Suprapubic skin (tissue), 4 donors: ENCODE results near the gene ZSWIM6. TPM values are rescaled to one million over a fixed set of nuclear protein-coding genes. Genes with fewer than 3 reads are reported as not detected.

Experiments
- DNase-seq, 2 donors: peaks; one replicate each; pipeline ENCODE4 v3.0.0-alpha.2; 2019; ENCODE audit warnings: low spot score in 2 of 2
- H3K27ac ChIP-seq: fragments of 200-600 bp; sonication (generic); one replicate; pipeline ENCODE4 v1.5.1; 2019
- H3K27me3 ChIP-seq: fragments of 200-600 bp; sonication (generic); one replicate; pipeline ENCODE4 v1.5.1; 2019
- H3K36me3 ChIP-seq: fragments of 200-600 bp; sonication (generic); one replicate; pipeline ENCODE4 v1.5.1; 2019
- H3K4me1 ChIP-seq: fragments of 200-600 bp; sonication (generic); one replicate; pipeline ENCODE4 v1.5.1; 2019
- H3K4me3 ChIP-seq: fragments of 200-600 bp; sonication (generic); one replicate; pipeline ENCODE4 v1.5.1; 2019; ENCODE audit warnings: mild to moderate bottlenecking
- H3K9me3 ChIP-seq: fragments of 200-600 bp; sonication (generic); one replicate; pipeline ENCODE4 v1.5.1; 2019
- EP300 ChIP-seq: sonication (generic); formaldehyde crosslinking; IDR thresholded peaks from one replicate; pipeline ENCODE4 v1.6.1; 2017; ENCODE audit warnings: antibody characterized with exemption
- POLR2A ChIP-seq, 2 donors: fragments of 450-650 bp; IDR thresholded peaks; one replicate each; pipeline ENCODE4 v1.6.1; 2017; ENCODE audit warnings: antibody characterized with exemption in 2 of 2, mild to moderate bottlenecking in 2 of 2, moderate library complexity in 2 of 2
- POLR2AphosphoS5 ChIP-seq, 3 donors: sonication (generic); formaldehyde crosslinking; IDR thresholded peaks; one replicate each; pipeline ENCODE4 v1.6.1; 2017; ENCODE audit warnings: antibody characterized with exemption in 3 of 3
- WGBS: methylation state at CpG from one replicate; pipeline ENCODE4 v1.1.5; 2018; 5-methylcytosine and 5-hydroxymethylcytosine counted together
- total RNA-seq, 4 donors: library from RNA; depleted of rRNA; stranded (reverse); fragments of >200 nt; gene quantifications; one replicate each; pipeline ENCODE4 v1.1.0, GENCODE V29; 2016
- TF ChIP-seq, protein P1 (sequence below), 2 donors: fragments of 200-600 bp in 1 of 2; fragments of 450-650 bp in 1 of 2; sonication (generic) in 1 of 2; IDR thresholded peaks; one replicate each; pipeline ENCODE4 v1.5.1; 2016 to 2019; ENCODE audit warnings: antibody characterized with exemption in 2 of 2, mild to moderate bottlenecking in 1 of 2, moderate library complexity in 1 of 2

The ZSWIM6 gene
- total RNA-seq, 4 donors from 2014 or later, result 7.3 to 12.2 (median 8.2) TPM

DNA sequence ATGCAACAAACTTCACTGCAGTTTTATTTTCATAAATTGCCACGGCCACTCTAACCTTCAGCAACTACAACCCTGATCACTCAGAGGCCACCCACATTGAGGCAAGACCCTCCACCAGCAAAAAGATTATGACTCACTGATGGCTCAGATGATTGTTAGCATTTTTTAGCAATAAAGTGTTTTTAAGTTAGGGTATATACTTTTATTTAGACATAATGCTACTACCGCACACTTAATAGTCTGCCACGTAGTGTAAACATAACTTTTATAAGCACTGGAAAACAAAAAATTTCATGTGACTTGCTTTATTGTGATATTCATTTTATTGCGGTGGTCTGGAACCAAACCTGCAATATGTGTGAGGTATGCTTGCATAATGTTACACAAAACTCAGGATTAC is 257.9 kb downstream of the ZSWIM6 start:
- Histone ChIP-seq H3K9me3 (no peaks in the 10 kb centered on the region), H3K4me1 (no peaks in the 10 kb centered on the region), H3K36me3 (no peaks in the 10 kb centered on the region), H3K4me3 (no peak overlapping the region), H3K27me3 (no peaks in the 10 kb centered on the region), H3K27ac (no peak overlapping the region)
- TF ChIP-seq EP300 (no peak), POLR2AphosphoS5 (IDR thresholded peaks at IDR 0.05) (no peak)
- no peak for DNase-seq
- WGBS, result 92% methylated on average over 4 of the region's 4 CpGs

DNA sequence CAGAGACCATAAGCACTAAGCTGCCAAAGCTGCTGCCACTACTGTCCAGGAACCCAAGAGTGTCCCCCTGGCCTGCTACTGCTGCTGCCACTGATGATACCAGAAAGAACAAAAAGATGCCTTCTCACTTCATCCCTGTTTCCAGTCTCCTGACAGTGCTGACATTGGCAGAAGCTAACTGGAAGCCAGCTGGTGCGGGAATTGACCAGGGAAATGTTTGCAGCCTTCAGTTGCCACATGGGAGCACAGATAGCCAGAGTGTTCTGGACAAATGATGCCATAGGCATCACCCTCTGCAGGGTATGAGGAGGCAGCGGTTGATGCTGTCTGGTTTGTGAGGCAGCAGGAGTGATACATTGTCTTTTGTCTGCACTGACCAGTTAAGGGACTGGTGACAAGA is 258.4 kb downstream of the ZSWIM6 start:
- no peak overlapping the region for H3K4me3 ChIP-seq
- TF ChIP-seq POLR2A (IDR thresholded peaks at IDR 0.05), result no peak
- no peak for TF ChIP-seq EP300
- TF ChIP-seq, protein P1, sequence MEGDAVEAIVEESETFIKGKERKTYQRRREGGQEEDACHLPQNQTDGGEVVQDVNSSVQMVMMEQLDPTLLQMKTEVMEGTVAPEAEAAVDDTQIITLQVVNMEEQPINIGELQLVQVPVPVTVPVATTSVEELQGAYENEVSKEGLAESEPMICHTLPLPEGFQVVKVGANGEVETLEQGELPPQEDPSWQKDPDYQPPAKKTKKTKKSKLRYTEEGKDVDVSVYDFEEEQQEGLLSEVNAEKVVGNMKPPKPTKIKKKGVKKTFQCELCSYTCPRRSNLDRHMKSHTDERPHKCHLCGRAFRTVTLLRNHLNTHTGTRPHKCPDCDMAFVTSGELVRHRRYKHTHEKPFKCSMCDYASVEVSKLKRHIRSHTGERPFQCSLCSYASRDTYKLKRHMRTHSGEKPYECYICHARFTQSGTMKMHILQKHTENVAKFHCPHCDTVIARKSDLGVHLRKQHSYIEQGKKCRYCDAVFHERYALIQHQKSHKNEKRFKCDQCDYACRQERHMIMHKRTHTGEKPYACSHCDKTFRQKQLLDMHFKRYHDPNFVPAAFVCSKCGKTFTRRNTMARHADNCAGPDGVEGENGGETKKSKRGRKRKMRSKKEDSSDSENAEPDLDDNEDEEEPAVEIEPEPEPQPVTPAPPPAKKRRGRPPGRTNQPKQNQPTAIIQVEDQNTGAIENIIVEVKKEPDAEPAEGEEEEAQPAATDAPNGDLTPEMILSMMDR (IDR thresholded peaks at IDR 0.05), result no peak
- no peak for TF ChIP-seq POLR2AphosphoS5 (IDR thresholded peaks at IDR 0.05)
- H3K27ac ChIP-seq, result no peak overlapping the region
- no peaks in the 10 kb centered on the region for H3K36me3 ChIP-seq
- no peaks in the 10 kb centered on the region for H3K27me3 ChIP-seq
- 97% methylated on average over 2 of the region's 2 CpGs for WGBS
- no peaks in the 10 kb centered on the region for H3K4me1 ChIP-seq
- no peaks in the 10 kb centered on the region for H3K9me3 ChIP-seq
- DNase-seq, result no peak

- TF ChIP-seq POLR2A (IDR thresholded peaks at IDR 0.05) (no peak), POLR2AphosphoS5 (IDR thresholded peaks at IDR 0.05) (no peak), EP300 (no peak)
- TF ChIP-seq, protein P1 (IDR thresholded peaks at IDR 0.05), result no peak
- WGBS, result 91% methylated on average over 4 of the region's 4 CpGs
- H3K36me3 ChIP-seq, result no peaks in the 10 kb centered on the region
These were observed 259.8 kb downstream of the ZSWIM6 start for GRCh38 chr5:61591859-61592258.

GRCh38 chr5:61595426-61595825 is 263.4 kb downstream of the ZSWIM6 start:
- no peak for TF ChIP-seq POLR2A (IDR thresholded peaks at IDR 0.05)
- no peak for TF ChIP-seq EP300
- TF ChIP-seq POLR2AphosphoS5 (IDR thresholded peaks at IDR 0.05), result no peak
- TF ChIP-seq, protein P1 (IDR thresholded peaks at IDR 0.05), result no peak
- Histone ChIP-seq H3K36me3 (no peaks in the 10 kb centered on the region), H3K9me3 (no peaks in the 10 kb centered on the region), H3K27me3 (no peaks in the 10 kb centered on the region), H3K4me3 (no peak overlapping the region), H3K4me1 (peaks cover 7% of the 10 kb centered on the region), H3K27ac (no peak overlapping the region)
- no peak for DNase-seq

More at GRCh38 chr5:61591859-61592258, 259.8 kb downstream of the ZSWIM6 start:
- Histone ChIP-seq H3K27ac (no peak overlapping the region), H3K4me1 (no peaks in the 10 kb centered on the region), H3K27me3 (no peaks in the 10 kb centered on the region), H3K9me3 (no peaks in the 10 kb centered on the region), H3K4me3 (no peak overlapping the region)
- no peak for DNase-seq

Other genes with a start within 250 kb of the ZSWIM6 start
- 10 to 100 TPM; 30.4 to 47.9 (median 44.4) TPM for gene SMIM15, start 169.8 kb upstream of the ZSWIM6 start, total RNA-seq